ENCODE results near the gene EN1.
A peak's percentile ranks its signal among the peaks of the same experiment; 100 is the strongest.

The EN1 gene

GRCh38 chr2:118857677-118858484, 10.4 kb upstream of the EN1 start:
- H3K4me1 ChIP-seq = no peaks in the 10 kb centered on the region
- peaks cover 18% of the 10 kb centered on the region for H3K27me3 ChIP-seq (ENCODE audit: control insufficient read depth, insufficient read depth, low read length)

DNA sequence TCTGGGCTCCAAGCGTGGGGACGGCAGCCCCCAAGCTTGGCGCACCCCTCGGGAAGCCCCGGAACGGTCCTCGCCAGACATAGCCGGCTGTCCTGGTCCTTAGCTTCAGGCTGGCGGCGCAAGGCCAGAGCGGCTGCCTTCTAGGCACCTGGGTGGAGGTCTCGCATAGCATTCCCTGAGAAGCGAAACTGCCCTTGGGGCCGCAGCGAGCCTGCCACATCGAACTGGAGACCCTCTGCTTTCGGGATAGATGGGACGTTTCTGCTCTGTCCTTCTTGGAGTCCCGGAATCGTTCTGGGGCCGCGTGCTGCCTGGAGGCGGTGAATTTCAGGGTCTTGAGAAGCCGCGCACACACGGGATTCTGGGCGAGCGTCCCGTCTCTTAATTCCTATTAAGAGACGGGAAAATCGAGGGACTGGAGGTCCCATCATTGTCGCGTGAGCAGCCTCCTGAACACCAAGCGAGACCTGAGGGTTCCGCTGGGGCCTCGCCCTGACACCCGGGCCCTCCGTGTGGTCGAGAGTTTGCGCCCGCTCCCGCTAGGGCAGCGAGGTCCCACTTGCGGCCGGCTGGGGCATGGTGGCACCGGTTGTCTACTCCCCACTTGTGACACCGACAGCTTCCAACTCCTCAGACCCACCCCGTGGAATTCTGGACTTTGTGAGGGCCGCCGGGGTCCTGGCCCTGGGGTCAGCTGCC, 9.7 kb upstream of the EN1 start:
- Histone ChIP-seq H3K79me2 (no peaks in the 10 kb centered on the region), H3K9me3 (ENCODE audit: control insufficient read depth, low read length) (no peaks in the 10 kb centered on the region), H3K9ac (no peak overlapping the region), H3K36me3 (ENCODE audit: control insufficient read depth, insufficient read depth, low read length) (no peaks in the 10 kb centered on the region), H3K4me2 (ENCODE audit: low read length) (peak overlapping the region; percentile 23), H3K27ac (no peak overlapping the region), H3K27me3 (ENCODE audit: control insufficient read depth, insufficient read depth, low read length) (peaks cover 18% of the 10 kb centered on the region), H3K4me1 (no peaks in the 10 kb centered on the region), H2AFZ (peak overlapping the region; percentile 1), H3K4me3 (ENCODE audit: low read depth, low read length) (no peak overlapping the region)
- TF ChIP-seq CTCF (IDR thresholded peaks at IDR 0.05) = no peak

More at GRCh38 chr2:118857677-118858484, 10.4 kb upstream of the EN1 start:
- Histone ChIP-seq H3K9ac (no peak overlapping the region), H3K36me3 (ENCODE audit: control insufficient read depth, insufficient read depth, low read length) (no peaks in the 10 kb centered on the region), H3K27ac (no peak overlapping the region), H3K4me3 (ENCODE audit: low read depth, low read length) (no peak overlapping the region), H3K4me2 (ENCODE audit: low read length) (peak overlapping the region; percentile 23), H3K79me2 (no peaks in the 10 kb centered on the region), H3K9me3 (ENCODE audit: control insufficient read depth, low read length) (no peaks in the 10 kb centered on the region), H2AFZ (no peak overlapping the region)
- TF ChIP-seq CTCF (IDR thresholded peaks at IDR 0.05) = no peak

GRCh38 chr2:118856330-118856977, 9.0 kb upstream of the EN1 start:
- no peak overlapping the region for H3K4me2 ChIP-seq (ENCODE audit: low read length)
- H3K27me3 ChIP-seq (ENCODE audit: control insufficient read depth, insufficient read depth, low read length) = peaks cover 18% of the 10 kb centered on the region
- H3K4me3 ChIP-seq (ENCODE audit: low read depth, low read length) = no peak overlapping the region
- H3K36me3 ChIP-seq (ENCODE audit: control insufficient read depth, insufficient read depth, low read length) = no peaks in the 10 kb centered on the region
- H3K27ac ChIP-seq = no peak overlapping the region
- H3K79me2 ChIP-seq = no peaks in the 10 kb centered on the region
- no peaks in the 10 kb centered on the region for H3K4me1 ChIP-seq
- no peaks in the 10 kb centered on the region for H3K9me3 ChIP-seq (ENCODE audit: control insufficient read depth, low read length)
- H2AFZ ChIP-seq = peak overlapping the region; percentile 1
- no peak for TF ChIP-seq CTCF (IDR thresholded peaks at IDR 0.05)
- H3K9ac ChIP-seq = no peak overlapping the region

GRCh38 chr2:118855451-118856279, 8.2 kb upstream of the EN1 start:
- H3K27me3 ChIP-seq (ENCODE audit: control insufficient read depth, insufficient read depth, low read length) = peaks cover 18% of the 10 kb centered on the region
- H3K9me3 ChIP-seq (ENCODE audit: control insufficient read depth, low read length) = no peaks in the 10 kb centered on the region
- no peaks in the 10 kb centered on the region for H3K79me2 ChIP-seq
- H2AFZ ChIP-seq = peak overlapping the region; percentile 64
- H3K36me3 ChIP-seq (ENCODE audit: control insufficient read depth, insufficient read depth, low read length) = no peaks in the 10 kb centered on the region
- no peak overlapping the region for H3K9ac ChIP-seq
- H3K4me2 ChIP-seq (ENCODE audit: low read length) = peak overlapping the region; percentile 59
- TF ChIP-seq CTCF (IDR thresholded peaks at IDR 0.05) = peak; percentile 97
- no peak overlapping the region for H3K4me3 ChIP-seq (ENCODE audit: low read depth, low read length)
- no peaks in the 10 kb centered on the region for H3K4me1 ChIP-seq
- no peak overlapping the region for H3K27ac ChIP-seq
